ENCODE results near the gene SDHA. TPM values are rescaled to one million over a fixed set of nuclear protein-coding genes. Genes with fewer than 3 reads are reported as not detected.

The SDHA gene
- total RNA-seq, 1 experiment from 2014 or later: 134 TPM

GRCh38 chr5:191949-192690 is 26.0 kb upstream of the SDHA start:
- Histone ChIP-seq H3K27ac (ENCODE audit: low read depth, low read length) (no peak overlapping the region), H3K9me3 (ENCODE audit: control insufficient read depth in 1 of 2, insufficient read depth in 1 of 2, low read depth in 1 of 2, low read length in 2 of 2) (no peaks in the 10 kb centered on the region), H3K4me3 (replicated peaks in 1 of 2; ENCODE audit: low read depth in 1 of 2, low read length in 2 of 2) (no peak overlapping the region), H3K4me2 (ENCODE audit: low read length) (no peak overlapping the region), H2AFZ (ENCODE audit: low read depth, low read length, poor library complexity, severe bottlenecking) (no peak overlapping the region), H3K36me3 (ENCODE audit: control insufficient read depth in 1 of 2, insufficient read depth in 2 of 2, low read length in 2 of 2) (no peaks in the 10 kb centered on the region), H4K20me1 (ENCODE audit: insufficient read depth) (no peaks in the 10 kb centered on the region), H3K9ac (ENCODE audit: low read length) (no peak overlapping the region), H3K27me3 (ENCODE audit: insufficient read depth, low read length) (no peaks in the 10 kb centered on the region), H3K79me2 (ENCODE audit: insufficient read depth, low read length) (no peaks in the 10 kb centered on the region), H3K4me1 (ENCODE audit: control insufficient read depth in 1 of 2, insufficient read depth in 2 of 2, low read length in 2 of 2) (peaks cover 5 to 10% of the 10 kb centered on the region in 2 experiments), H3K9me2 (ENCODE audit: insufficient read depth) (no peaks in the 10 kb centered on the region)
- POLR2A ChIA-PET: no interaction called here
- TF ChIP-seq, protein P1, sequence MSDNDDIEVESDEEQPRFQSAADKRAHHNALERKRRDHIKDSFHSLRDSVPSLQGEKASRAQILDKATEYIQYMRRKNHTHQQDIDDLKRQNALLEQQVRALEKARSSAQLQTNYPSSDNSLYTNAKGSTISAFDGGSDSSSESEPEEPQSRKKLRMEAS (IDR thresholded peaks at IDR 0.05): no peak
- TF ChIP-seq, protein P2, sequence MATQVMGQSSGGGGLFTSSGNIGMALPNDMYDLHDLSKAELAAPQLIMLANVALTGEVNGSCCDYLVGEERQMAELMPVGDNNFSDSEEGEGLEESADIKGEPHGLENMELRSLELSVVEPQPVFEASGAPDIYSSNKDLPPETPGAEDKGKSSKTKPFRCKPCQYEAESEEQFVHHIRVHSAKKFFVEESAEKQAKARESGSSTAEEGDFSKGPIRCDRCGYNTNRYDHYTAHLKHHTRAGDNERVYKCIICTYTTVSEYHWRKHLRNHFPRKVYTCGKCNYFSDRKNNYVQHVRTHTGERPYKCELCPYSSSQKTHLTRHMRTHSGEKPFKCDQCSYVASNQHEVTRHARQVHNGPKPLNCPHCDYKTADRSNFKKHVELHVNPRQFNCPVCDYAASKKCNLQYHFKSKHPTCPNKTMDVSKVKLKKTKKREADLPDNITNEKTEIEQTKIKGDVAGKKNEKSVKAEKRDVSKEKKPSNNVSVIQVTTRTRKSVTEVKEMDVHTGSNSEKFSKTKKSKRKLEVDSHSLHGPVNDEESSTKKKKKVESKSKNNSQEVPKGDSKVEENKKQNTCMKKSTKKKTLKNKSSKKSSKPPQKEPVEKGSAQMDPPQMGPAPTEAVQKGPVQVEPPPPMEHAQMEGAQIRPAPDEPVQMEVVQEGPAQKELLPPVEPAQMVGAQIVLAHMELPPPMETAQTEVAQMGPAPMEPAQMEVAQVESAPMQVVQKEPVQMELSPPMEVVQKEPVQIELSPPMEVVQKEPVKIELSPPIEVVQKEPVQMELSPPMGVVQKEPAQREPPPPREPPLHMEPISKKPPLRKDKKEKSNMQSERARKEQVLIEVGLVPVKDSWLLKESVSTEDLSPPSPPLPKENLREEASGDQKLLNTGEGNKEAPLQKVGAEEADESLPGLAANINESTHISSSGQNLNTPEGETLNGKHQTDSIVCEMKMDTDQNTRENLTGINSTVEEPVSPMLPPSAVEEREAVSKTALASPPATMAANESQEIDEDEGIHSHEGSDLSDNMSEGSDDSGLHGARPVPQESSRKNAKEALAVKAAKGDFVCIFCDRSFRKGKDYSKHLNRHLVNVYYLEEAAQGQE (IDR thresholded peaks at IDR 0.05; ENCODE audit: low read depth): no peak
- TF ChIP-seq TCF7L2 (IDR thresholded peaks at IDR 0.05; ENCODE audit: borderline replicate concordance, extremely low read depth, insufficient read depth, insufficient read length) (no peak), RAD21 (IDR thresholded peaks at IDR 0.05; ENCODE audit: low read depth) (no peak), ZNF274 (IDR thresholded peaks at IDR 0.05; ENCODE audit: low read depth, low read length) (no peak), CEBPB (IDR thresholded peaks at IDR 0.05; ENCODE audit: low read depth) (no peak), SRF (IDR thresholded peaks at IDR 0.05; ENCODE audit: low read depth) (no peak), JUND (IDR thresholded peaks at IDR 0.05) (no peak), ZFX (IDR thresholded peaks at IDR 0.05) (no peak)
- intact Hi-C loops (cut with micrococcal nuclease): no loop called here
- ATAC-seq (no peak), DNase-seq (ENCODE audit: low read depth, low spot score) (no peak)
- BruUV-seq (replicated peaks): no TSS peak
- CTCF ChIA-PET: no interaction called here
- RAD21 ChIA-PET (ENCODE audit: low non-redundant PET in 1 of 2, low total read pairs in 2 of 2, uncharacterized antibody in 2 of 2, unreplicated experiment in 2 of 2): no interaction called here

Data from HCT116 (cell line).